SK-N-SH (cell line): ENCODE results near the gene GSK3B. TPM values are rescaled to one million over a fixed set of nuclear protein-coding genes. Genes with fewer than 3 reads are reported as not detected.

Experiments
- CTCF ChIA-PET: fragments of 300-600, 350-600 bp; formaldehyde crosslinking; extraction: SDS; loops from one replicate; lab custom pipeline; 2021; lab: Yijun Ruan, JAX
- POLR2A ChIA-PET: fragments of 350-600 bp; sonication (Branson Sonifier 250); formaldehyde crosslinking; extraction: SDS; loops from one replicate; lab custom pipeline; 2020; ENCODE audit warnings: antibody characterized with exemption, inconsistent platforms; lab: Yijun Ruan, JAX
- DNase-seq: peaks from one replicate; pipeline ENCODE4 v3.0.0; 2012
- H2AFZ ChIP-seq: fragments of 200-600 bp; sonication (generic); 2 replicates; pipeline ENCODE4 v1.8.1; 2016; ENCODE audit warnings: antibody characterized with exemption, mild to moderate bottlenecking, low read depth
- H3F3A ChIP-seq: fragments of 200-600 bp; sonication (generic); replicated peaks from 2 replicates; pipeline ENCODE3; 2016; ENCODE audit warnings: antibody characterized with exemption, mild to moderate bottlenecking; ENCODE audit not compliant: insufficient read depth
- H3K27ac ChIP-seq, 2 experiments: fragments of 200-500 bp in 1 of 2; fragments of 200-600 bp in 1 of 2; sonication (Bioruptor generic) in 1 of 2; sonication (generic), shearing (Covaris generic) in 1 of 2; 2 replicates each; pipeline versions ENCODE4 v1.5.1 to v1.6.1; 2014 to 2016; ENCODE audit warnings: low read depth in 2 of 2, inconsistent platforms in 1 of 2, low read length in 1 of 2, mild to moderate bottlenecking in 1 of 2, mixed read lengths in 1 of 2
- H3K27me3 ChIP-seq: fragments of 200-600 bp; sonication (generic), shearing (Covaris generic); 2 replicates; pipeline ENCODE4 v1.6.1; 2016; ENCODE audit warnings: mixed run types; ENCODE audit not compliant: insufficient read depth
- H3K36me3 ChIP-seq, 2 experiments: fragments of 200-500 bp in 1 of 2; fragments of 200-600 bp in 1 of 2; sonication (Bioruptor generic) in 1 of 2; sonication (generic) in 1 of 2; replicated peaks in 1 of 2; 2 replicates each; pipeline versions ENCODE3 to v1.5.1; 2014 to 2016; ENCODE audit warnings: low read length in 1 of 2, mild to moderate bottlenecking in 1 of 2; ENCODE audit not compliant: insufficient read depth in 2 of 2, control insufficient read depth in 1 of 2
- H3K4me1 ChIP-seq, 2 experiments: fragments of 200-500 bp in 1 of 2; fragments of 200-600 bp in 1 of 2; sonication (Bioruptor generic) in 1 of 2; sonication (generic), shearing (Covaris generic) in 1 of 2; 2 replicates each; pipeline versions ENCODE4 v1.5.1 to v1.6.1; 2014 to 2016; ENCODE audit warnings: low read depth in 1 of 2, low read length in 1 of 2, mixed run types in 1 of 2; ENCODE audit not compliant: insufficient read depth in 2 of 2, control insufficient read depth in 1 of 2
- H3K4me2 ChIP-seq: fragments of 200-600 bp; sonication (generic), shearing (Covaris generic); 2 replicates; pipeline ENCODE4 v1.6.1; 2017; ENCODE audit warnings: mixed run types
- H3K4me3 ChIP-seq, 2 experiments: fragments of 200-500 bp in 1 of 2; fragments of 200-600 bp in 1 of 2; sonication (Bioruptor generic) in 1 of 2; sonication (generic), shearing (Covaris generic) in 1 of 2; 2 replicates each; pipeline versions ENCODE4 v1.5.1 to v1.8.1; 2014 to 2016; ENCODE audit warnings: low read depth in 2 of 2, inconsistent platforms in 1 of 2, low read length in 1 of 2, mild to moderate bottlenecking in 1 of 2, mixed read lengths in 1 of 2, moderate library complexity in 1 of 2
- H3K79me2 ChIP-seq: fragments of 200-600 bp; sonication (generic); 2 replicates; pipeline ENCODE4 v1.8.1; 2017; ENCODE audit warnings: mild to moderate bottlenecking; ENCODE audit not compliant: insufficient read depth
- H3K9ac ChIP-seq: fragments of 200-600 bp; sonication (generic); 2 replicates; pipeline ENCODE4 v1.6.1; 2017; ENCODE audit warnings: mixed run types
- H3K9me2 ChIP-seq: fragments of 200-600 bp; sonication (generic); 2 replicates; pipeline ENCODE4 v1.6.1; 2017; ENCODE audit warnings: mixed run types
- H3K9me3 ChIP-seq: fragments of 200-600 bp; sonication (generic); 2 replicates; pipeline ENCODE4 v1.6.1; 2017; ENCODE audit warnings: mixed run types, mild to moderate bottlenecking, moderate library complexity
- H4K20me1 ChIP-seq: fragments of 200-600 bp; sonication (generic); 2 replicates; pipeline ENCODE4 v1.6.1; 2017; ENCODE audit warnings: mild to moderate bottlenecking, mixed run types; ENCODE audit not compliant: insufficient read depth
- ELF1 ChIP-seq: IDR thresholded peaks from 2 replicates; pipeline ENCODE4 v1.4.0; 2012
- EP300 ChIP-seq, 2 experiments: IDR thresholded peaks; 2 replicates each; pipeline versions ENCODE4 v1.4.0 to v1.6.1; 2012; ENCODE audit warnings: borderline replicate concordance in 1 of 2, low read depth in 1 of 2, low read length in 1 of 2
- FOXJ3 ChIP-seq: sonication (generic); formaldehyde crosslinking; IDR thresholded peaks from 2 replicates; pipeline ENCODE4 v1.5.1; 2020; ENCODE audit warnings: mild to moderate bottlenecking, missing genetic modification reagents
- FOXM1 ChIP-seq: IDR thresholded peaks from 2 replicates; pipeline ENCODE4 v1.4.0; 2012; ENCODE audit warnings: low read depth, mild to moderate bottlenecking
- GABPA ChIP-seq: IDR thresholded peaks from 2 replicates; pipeline ENCODE4 v1.4.0; 2012; ENCODE audit warnings: low read depth, mild to moderate bottlenecking
- GATA2 ChIP-seq: sonication (generic); formaldehyde crosslinking; IDR thresholded peaks from 2 replicates; pipeline ENCODE4 v1.5.0; 2020; ENCODE audit warnings: mild to moderate bottlenecking, missing genetic modification reagents
- MEF2A ChIP-seq: IDR thresholded peaks from 2 replicates; pipeline ENCODE4 v1.4.0; 2012; ENCODE audit warnings: low read depth, borderline replicate concordance
- NFIC ChIP-seq: IDR thresholded peaks from 2 replicates; pipeline ENCODE4 v1.4.0; 2012; ENCODE audit warnings: borderline replicate concordance
- NRF1 ChIP-seq: IDR thresholded peaks from 2 replicates; pipeline ENCODE4 v1.6.1; 2012; ENCODE audit warnings: low read depth, mild to moderate bottlenecking, low read length
- POLR2AphosphoS5 ChIP-seq: IDR thresholded peaks from 2 replicates; pipeline ENCODE4 v1.6.1; 2012; ENCODE audit warnings: low read depth, low read length
- RCOR1 ChIP-seq: fragments of 150-350 bp; IDR thresholded peaks from 2 replicates; pipeline ENCODE4 v1.6.1; 2017; ENCODE audit warnings: antibody characterized with exemption, low read length
- RFX5 ChIP-seq: IDR thresholded peaks from 2 replicates; pipeline ENCODE4 v1.6.1; 2012; ENCODE audit warnings: mild to moderate bottlenecking, improper control_type of control experiment, low read length
- SIN3A ChIP-seq: IDR thresholded peaks from 2 replicates; pipeline ENCODE4 v1.6.1; 2012; ENCODE audit warnings: low read depth, mild to moderate bottlenecking, low read length, moderate library complexity, borderline replicate concordance
- TAF1 ChIP-seq: IDR thresholded peaks from 2 replicates; pipeline ENCODE4 v1.6.1; 2012; ENCODE audit warnings: low read depth, mild to moderate bottlenecking, low read length, moderate library complexity, borderline replicate concordance
- WGBS: methylation state at CpG from one replicate; pipeline ENCODE4 v1.1.6; 2017; ENCODE audit warnings: low lambda C conversion rate; 5-methylcytosine and 5-hydroxymethylcytosine counted together
- polyA plus RNA-seq, 3 experiments: library from polyadenylated mRNA; depleted of rRNA; stranded (reverse); fragments of >200 nt; gene quantifications; 2 replicates each; pipeline ENCODE4 v1.2.3, GENCODE V29; 2012
- TF ChIP-seq, protein P1 (sequence below): IDR thresholded peaks from 2 replicates; pipeline ENCODE4 v1.4.0; 2012; ENCODE audit warnings: low read depth, borderline replicate concordance
- TF ChIP-seq, protein P2 (sequence below): IDR thresholded peaks from 2 replicates; pipeline ENCODE4 v1.4.0; 2012; ENCODE audit warnings: low read depth
- TF ChIP-seq, protein P3 (sequence below): IDR thresholded peaks from 2 replicates; pipeline ENCODE4; 2012

Gene GSK3B
- polyA plus RNA-seq, 1 of the 3 experiments (the other 2 are of a cell fraction): 15.9 TPM

DNA sequence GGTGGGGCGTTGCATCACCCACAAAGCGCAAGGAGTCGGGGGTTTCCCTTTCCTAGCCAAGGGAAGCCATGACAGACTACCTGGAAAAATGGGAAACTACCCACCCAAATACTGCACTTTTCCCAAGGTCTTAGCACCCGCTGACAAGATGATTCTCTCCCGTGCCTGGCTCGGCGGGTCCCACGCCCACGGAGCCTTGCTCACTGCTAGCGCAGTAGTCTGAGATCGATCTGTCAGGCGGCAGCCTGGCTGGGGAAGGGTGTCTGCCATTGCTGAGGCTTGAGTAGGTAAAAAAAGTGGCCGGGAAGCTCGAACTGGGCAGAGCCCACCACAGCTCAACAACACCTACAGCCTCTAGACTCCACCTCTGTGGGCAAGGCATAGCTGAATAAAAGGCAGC is 112.9 kb downstream of the GSK3B start:
- Histone ChIP-seq H3K36me3 (peaks cover 3 to 6% of the 10 kb centered on the region in 2 experiments), H3K27ac (no peak overlapping the region), H3K27me3 (no peaks in the 10 kb centered on the region), H3K9me2 (no peaks in the 10 kb centered on the region), H3K79me2 (peaks cover 92% of the 10 kb centered on the region), H2AFZ (no peak overlapping the region), H3F3A (no peaks in the 10 kb centered on the region), H3K4me3 (no peak overlapping the region), H3K4me1 (no peaks in the 10 kb centered on the region), H3K4me2 (no peak overlapping the region), H4K20me1 (peaks cover 48% of the 10 kb centered on the region), H3K9me3 (no peaks in the 10 kb centered on the region; the same call in 1 of the 2 replicates), H3K9ac (no peak overlapping the region)
- WGBS: over 99% methylated on average over 12 of the region's 14 CpGs
- ChIA-PET POLR2A (no interaction called here), CTCF (no interaction called here)
- TF ChIP-seq, protein P1, sequence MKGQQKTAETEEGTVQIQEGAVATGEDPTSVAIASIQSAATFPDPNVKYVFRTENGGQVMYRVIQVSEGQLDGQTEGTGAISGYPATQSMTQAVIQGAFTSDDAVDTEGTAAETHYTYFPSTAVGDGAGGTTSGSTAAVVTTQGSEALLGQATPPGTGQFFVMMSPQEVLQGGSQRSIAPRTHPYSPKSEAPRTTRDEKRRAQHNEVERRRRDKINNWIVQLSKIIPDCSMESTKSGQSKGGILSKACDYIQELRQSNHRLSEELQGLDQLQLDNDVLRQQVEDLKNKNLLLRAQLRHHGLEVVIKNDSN: no peak
- TF ChIP-seq GABPA: no peak
- no peak for TF ChIP-seq ELF1
- no peak for TF ChIP-seq SIN3A
- TF ChIP-seq, protein P2, sequence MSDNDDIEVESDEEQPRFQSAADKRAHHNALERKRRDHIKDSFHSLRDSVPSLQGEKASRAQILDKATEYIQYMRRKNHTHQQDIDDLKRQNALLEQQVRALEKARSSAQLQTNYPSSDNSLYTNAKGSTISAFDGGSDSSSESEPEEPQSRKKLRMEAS: no peak
- TF ChIP-seq, protein P3, sequence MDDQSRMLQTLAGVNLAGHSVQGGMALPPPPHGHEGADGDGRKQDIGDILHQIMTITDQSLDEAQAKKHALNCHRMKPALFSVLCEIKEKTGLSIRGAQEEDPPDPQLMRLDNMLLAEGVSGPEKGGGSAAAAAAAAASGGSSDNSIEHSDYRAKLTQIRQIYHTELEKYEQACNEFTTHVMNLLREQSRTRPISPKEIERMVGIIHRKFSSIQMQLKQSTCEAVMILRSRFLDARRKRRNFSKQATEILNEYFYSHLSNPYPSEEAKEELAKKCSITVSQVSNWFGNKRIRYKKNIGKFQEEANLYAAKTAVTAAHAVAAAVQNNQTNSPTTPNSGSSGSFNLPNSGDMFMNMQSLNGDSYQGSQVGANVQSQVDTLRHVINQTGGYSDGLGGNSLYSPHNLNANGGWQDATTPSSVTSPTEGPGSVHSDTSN: no peak
- no peak for TF ChIP-seq POLR2AphosphoS5
- DNase-seq: no peak

DNA sequence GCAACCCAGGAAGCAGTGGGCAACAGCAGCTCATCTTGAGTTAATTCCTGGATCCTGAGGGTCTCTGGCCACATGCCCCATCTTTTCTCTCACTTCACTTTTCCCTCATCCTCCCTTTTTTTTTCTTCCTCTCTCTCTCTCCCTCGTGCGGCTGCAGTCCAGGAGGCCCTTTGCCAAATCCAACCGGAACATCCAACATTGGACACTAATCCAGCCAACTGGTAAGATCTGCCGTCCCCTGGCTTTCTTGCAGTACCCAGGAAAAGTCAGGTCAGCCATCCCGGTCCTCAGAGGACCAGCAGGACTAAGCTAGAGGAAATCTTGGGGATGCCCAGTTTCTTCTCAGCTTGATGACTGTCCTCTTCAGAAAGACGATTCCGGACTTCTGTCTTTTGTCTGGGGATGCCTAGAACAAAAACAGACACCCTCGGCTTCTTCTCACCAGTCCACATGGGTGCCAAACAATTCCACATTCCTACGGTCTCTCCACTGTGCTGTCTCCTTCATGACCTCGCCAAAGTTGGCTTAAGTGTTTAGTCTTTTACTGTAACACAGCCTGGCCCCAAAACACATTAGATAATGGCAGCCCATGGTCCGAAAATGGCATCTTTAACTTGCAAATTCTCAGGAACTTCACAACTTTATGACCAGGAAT is 115.6 kb downstream of the GSK3B start:
- Histone ChIP-seq H3K9me2 (no peaks in the 10 kb centered on the region), H3K4me3 (no peak overlapping the region), H3K9me3 (no peaks in the 10 kb centered on the region), H3K4me1 (no peaks in the 10 kb centered on the region; a peak in 1 of 4 replicates), H3K27me3 (no peaks in the 10 kb centered on the region), H3F3A (no peaks in the 10 kb centered on the region), H3K9ac (no peak overlapping the region), H3K27ac (no peak overlapping the region), H3K4me2 (no peak overlapping the region), H4K20me1 (peaks cover 63% of the 10 kb centered on the region), H2AFZ (no peak overlapping the region), H3K36me3 (peaks cover 3 to 9% of the 10 kb centered on the region in 2 experiments), H3K79me2 (peaks cover 92% of the 10 kb centered on the region)
- ChIA-PET POLR2A (no interaction called here), CTCF (no interaction called here)
- TF ChIP-seq SIN3A: no peak
- TF ChIP-seq NRF1: no peak
- no peak for TF ChIP-seq FOXJ3 (CRISPR knock-in tag)
- TF ChIP-seq MEF2A: no peak
- TF ChIP-seq RFX5: no peak
- no peak for TF ChIP-seq NFIC
- TF ChIP-seq EP300 (IDR thresholded peaks at IDR 0.05; ENCODE audit: borderline replicate concordance in 1 of 2, low read depth in 1 of 2, low read length in 1 of 2): no peak
- TF ChIP-seq FOXM1: no peak
- TF ChIP-seq TAF1: no peak
- TF ChIP-seq, protein P1: no peak
- TF ChIP-seq RCOR1: no peak
- TF ChIP-seq, protein P2: no peak
- TF ChIP-seq GATA2 (CRISPR knock-in tag): no peak
- WGBS: 95% methylated on average over 11 of the region's 11 CpGs
- no peak for DNase-seq
